GM12891 (cell line): ENCODE results near the gene BOK.

Experiments
- POLR2A ChIP-seq: IDR thresholded peaks from 2 replicates; pipeline ENCODE4 v1.6.1; 2011; ENCODE audit warnings: low read depth, low read length, control low read depth
- POLR2AphosphoS5 ChIP-seq: IDR thresholded peaks from 2 replicates; pipeline ENCODE4 v1.6.1; 2011; ENCODE audit warnings: low read depth, low read length, control low read depth
- TAF1 ChIP-seq: IDR thresholded peaks from 2 replicates; pipeline ENCODE4 v1.6.1; 2011; ENCODE audit warnings: low read depth, low read length, control low read depth

- no peak for TF ChIP-seq POLR2A
- no peak for TF ChIP-seq POLR2AphosphoS5
- TF ChIP-seq TAF1 = no peak
Observed at GRCh38 chr2:241577413-241578122, 19.0 kb downstream of the BOK start.
